IPS-NIHi11 (cell line): ENCODE data around the gene THYN1.

Experiments
- DNase-seq: peaks from one replicate; pipeline ENCODE4 v3.0.0; 2012; ENCODE audit warnings: mixed read lengths, low spot score

Gene THYN1

GRCh38 chr11:134223121-134223520 is 30.0 kb downstream of the THYN1 start:
- no peak for DNase-seq

DNA sequence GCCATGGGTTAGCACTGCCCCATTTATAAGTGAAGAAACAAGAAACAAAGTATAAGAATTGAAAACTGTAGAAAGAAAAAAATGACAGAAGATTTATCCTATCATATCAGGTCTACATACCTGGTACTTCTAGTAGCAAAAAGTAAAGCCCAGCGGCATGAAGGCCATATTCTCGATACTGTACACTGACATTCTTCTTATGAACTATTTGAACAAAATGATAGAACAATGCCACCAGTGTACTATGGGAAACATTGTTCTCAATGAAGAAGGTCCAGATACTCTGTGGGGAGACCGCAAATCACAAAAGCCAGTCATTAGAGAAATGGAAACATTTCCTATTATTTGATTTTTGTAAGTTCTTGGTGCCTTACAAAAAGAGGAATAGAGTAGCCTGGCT is 36.3 kb downstream of the THYN1 start:
- DNase-seq, result no peak

DNA sequence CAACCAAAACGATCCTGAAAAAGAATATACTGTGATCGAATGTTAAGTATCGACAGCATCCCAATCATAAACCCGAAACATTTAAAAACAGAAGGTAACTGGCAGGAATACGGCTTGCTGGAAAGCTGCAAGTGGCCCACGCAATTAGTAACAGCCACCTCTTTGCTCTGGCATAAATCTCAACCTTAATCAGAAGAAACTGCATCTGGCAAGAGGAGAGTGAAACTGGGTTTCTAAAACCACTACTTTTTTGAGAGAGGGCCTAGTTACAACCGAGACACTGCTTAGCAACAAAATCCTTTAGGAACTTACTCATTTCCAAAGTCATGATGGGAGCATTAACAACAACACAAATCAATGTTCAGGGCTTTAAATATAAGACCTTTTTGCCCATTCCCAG is 37.3 kb downstream of the THYN1 start:
- no peak for DNase-seq

- no peak for DNase-seq
These were observed 45.5 kb downstream of the THYN1 start for GRCh38 chr11:134207538-134208239.

GRCh38 chr11:134206185-134206584 is 47.0 kb downstream of the THYN1 start:
- DNase-seq, result no peak

- no peak for DNase-seq
These were observed 47.4 kb downstream of the THYN1 start for GRCh38 chr11:134205729-134206128.

- DNase-seq, result no peak
These were observed 50.5 kb downstream of the THYN1 start for GRCh38 chr11:134202661-134203060.

DNA sequence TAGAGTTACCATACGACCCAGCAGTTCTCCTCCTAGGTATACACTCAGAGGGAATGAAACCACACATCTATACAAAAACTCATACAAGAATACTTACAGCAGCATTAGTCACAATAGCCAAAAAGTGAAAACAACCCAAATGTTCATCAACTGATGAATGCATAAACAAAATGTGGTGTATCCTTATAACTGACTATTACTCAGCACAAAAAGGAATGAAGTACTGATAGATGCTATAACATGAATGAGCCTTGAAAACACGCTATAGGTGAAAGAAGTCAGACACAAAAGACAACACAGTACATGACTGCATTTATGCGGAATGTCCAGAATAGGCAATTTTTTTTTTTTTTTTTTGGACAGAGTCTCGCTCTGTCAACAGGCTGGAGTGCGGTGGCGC is 52.5 kb downstream of the THYN1 start:
- DNase-seq, result no peak

- no peak for DNase-seq
These were observed 53.6 kb downstream of the THYN1 start for GRCh38 chr11:134199531-134199930.
